IMR-90 (cell line): ENCODE results near the gene SMIM24. TPM values are rescaled to one million over a fixed set of nuclear protein-coding genes. Genes with fewer than 3 reads are reported as not detected.

Experiments used
- ATAC-seq: fragments of 200-7000 bp; cut with Tn5 transposase; 2 replicates; pipeline ENCODE4 v1.9.1; 2020; ENCODE audit warnings: low read depth, mild to moderate bottlenecking, moderate library complexity
- BruUV-seq: library from RNA; stranded (reverse); fragments of 400-500 nt; replicated peaks from 2 replicates; lab custom pipeline; 2021; lab: Mats Ljungman, UMichigan
- CTCF ChIA-PET: fragments of 300-600 bp; formaldehyde crosslinking; extraction: SDS; loops from one replicate; lab custom pipeline; 2021; ENCODE audit warnings: antibody characterized with exemption; lab: Yijun Ruan, JAX
- POLR2A ChIA-PET: fragments of 300-600 bp; sonication (Branson Sonifier 250); formaldehyde crosslinking; loops from one replicate; lab custom pipeline; 2022; ENCODE audit warnings: antibody characterized with exemption; ENCODE audit not compliant: unreplicated experiment; lab: Charles Lee
- DNase-seq: peaks from one replicate; pipeline ENCODE4 v3.0.0; 2013
- H2AFZ ChIP-seq: replicated peaks from 2 replicates; pipeline ENCODE3; 2013; ENCODE audit warnings: low read length, mild to moderate bottlenecking; ENCODE audit not compliant: poor library complexity
- H2AK5ac ChIP-seq: 2 replicates; pipeline ENCODE4 v1.6.1; 2013; ENCODE audit warnings: low read depth, low read length, inconsistent platforms
- H2AK9ac ChIP-seq: replicated peaks from 2 replicates; pipeline ENCODE3; 2013; ENCODE audit warnings: mild to moderate bottlenecking, low read depth, low read length, moderate library complexity; ENCODE audit not compliant: poor library complexity
- H2BK120ac ChIP-seq: 2 replicates; pipeline ENCODE4 v1.6.1; 2013; ENCODE audit warnings: low read depth, low read length, inconsistent platforms
- H2BK15ac ChIP-seq: 3 replicates; pipeline ENCODE4 v1.6.1; 2013; ENCODE audit warnings: low read depth, low read length, inconsistent platforms
- H2BK20ac ChIP-seq: 2 replicates; pipeline ENCODE4 v1.6.1; 2013; ENCODE audit warnings: low read depth, mild to moderate bottlenecking, inconsistent platforms, low read length, moderate library complexity
- H2BK5ac ChIP-seq: 2 replicates; pipeline ENCODE4 v1.6.1; 2013; ENCODE audit warnings: mild to moderate bottlenecking, low read depth, low read length, inconsistent platforms; ENCODE audit not compliant: poor library complexity, severe bottlenecking
- H3K14ac ChIP-seq: replicated peaks from 2 replicates; pipeline ENCODE4 v1.6.1; 2013; ENCODE audit warnings: low read depth, low read length, inconsistent platforms
- H3K18ac ChIP-seq: 2 replicates; pipeline ENCODE4 v1.6.1; 2013; ENCODE audit warnings: low read depth, low read length, control low read depth
- H3K23ac ChIP-seq: 2 replicates; pipeline ENCODE4 v1.6.1; 2013; ENCODE audit warnings: low read depth, low read length, inconsistent platforms
- H3K27ac ChIP-seq: 2 replicates; pipeline ENCODE4 v1.5.1; 2013; ENCODE audit warnings: mild to moderate bottlenecking, control low read depth, low read length; ENCODE audit not compliant: insufficient read depth
- H3K27me3 ChIP-seq: 2 replicates; pipeline ENCODE4 v1.6.1; 2013; ENCODE audit warnings: low read length; ENCODE audit not compliant: control insufficient read depth, insufficient read depth
- H3K36me3 ChIP-seq: 2 replicates; pipeline ENCODE4 v1.6.1; 2013; ENCODE audit warnings: low read length, mixed read lengths; ENCODE audit not compliant: control insufficient read depth, insufficient read depth
- H3K4ac ChIP-seq: 2 replicates; pipeline ENCODE4 v1.6.1; 2013; ENCODE audit warnings: low read depth, low read length, inconsistent platforms
- H3K4me1 ChIP-seq: 2 replicates; pipeline ENCODE4 v1.6.1; 2013; ENCODE audit warnings: low read length, mixed read lengths; ENCODE audit not compliant: control insufficient read depth, insufficient read depth
- H3K4me2 ChIP-seq: 2 replicates; pipeline ENCODE4 v1.6.1; 2013; ENCODE audit warnings: low read depth, mild to moderate bottlenecking, control low read depth, low read length, moderate library complexity
- H3K4me3 ChIP-seq: 2 replicates; pipeline ENCODE4 v1.5.1; 2013; ENCODE audit warnings: low read depth, mild to moderate bottlenecking, control low read depth, low read length, moderate library complexity; ENCODE audit not compliant: insufficient read depth
- H3K56ac ChIP-seq: 2 replicates; pipeline ENCODE4 v1.6.1; 2013; ENCODE audit warnings: low read length, inconsistent platforms; ENCODE audit not compliant: insufficient read depth; ENCODE audit errors: extremely low read depth
- H3K79me1 ChIP-seq, 2 experiments: 2 replicates each; pipeline ENCODE4 v1.6.1; 2013; ENCODE audit warnings: low read length in 2 of 2, inconsistent platforms in 1 of 2, low read depth in 1 of 2
- H3K9ac ChIP-seq: 2 replicates; pipeline ENCODE4 v1.6.1; 2013; ENCODE audit warnings: low read depth, low read length, control low read depth
- H3K9me1 ChIP-seq: 2 replicates; pipeline ENCODE4 v1.6.1; 2013; ENCODE audit warnings: low read length, inconsistent platforms; ENCODE audit not compliant: insufficient read depth
- H3K9me3 ChIP-seq: 2 replicates; pipeline ENCODE4 v1.6.1; 2013; ENCODE audit warnings: low read length; ENCODE audit not compliant: control insufficient read depth, insufficient read depth
- H4K20me1 ChIP-seq: 2 replicates; pipeline ENCODE4 v1.6.1; 2013; ENCODE audit warnings: low read length, inconsistent platforms; ENCODE audit not compliant: insufficient read depth
- H4K5ac ChIP-seq: 2 replicates; pipeline ENCODE4 v1.6.1; 2013; ENCODE audit warnings: mild to moderate bottlenecking, low read depth, low read length, control low read depth
- H4K8ac ChIP-seq, 2 experiments: 2 replicates each; pipeline ENCODE4 v1.6.1; 2013; ENCODE audit warnings: low read depth in 2 of 2, low read length in 2 of 2, control low read depth in 1 of 2, inconsistent platforms in 1 of 2
- H4K91ac ChIP-seq: 2 replicates; pipeline ENCODE4 v1.6.1; 2013; ENCODE audit warnings: low read depth, low read length, inconsistent platforms; ENCODE audit not compliant: insufficient read depth
- CHD1 ChIP-seq: IDR thresholded peaks from 2 replicates; pipeline ENCODE4 v1.6.1; 2012; ENCODE audit warnings: low read depth, low read length, improper control_type of control experiment
- ELK1 ChIP-seq: fragments of 150-350 bp; IDR thresholded peaks from 2 replicates; pipeline ENCODE4 v1.6.1; 2016; ENCODE audit warnings: low read depth, mild to moderate bottlenecking, low read length, moderate library complexity, borderline replicate concordance
- FOS ChIP-seq: fragments of 150-350 bp; IDR thresholded peaks from 2 replicates; pipeline ENCODE4 v1.6.1; 2016; ENCODE audit warnings: low read depth, low read length
- MAFK ChIP-seq: IDR thresholded peaks from 2 replicates; pipeline ENCODE4 v1.6.1; 2012; ENCODE audit warnings: low read depth, low read length, improper control_type of control experiment
- MAZ ChIP-seq: IDR thresholded peaks from 2 replicates; pipeline ENCODE4 v1.6.1; 2012; ENCODE audit warnings: low read depth, mild to moderate bottlenecking, low read length, improper control_type of control experiment, moderate library complexity, borderline replicate concordance
- MXI1 ChIP-seq: IDR thresholded peaks from 2 replicates; pipeline ENCODE4 v1.6.1; 2012; ENCODE audit warnings: low read depth, mild to moderate bottlenecking, low read length, moderate library complexity, borderline replicate concordance
- NFE2L2 ChIP-seq: fragments of 150-350 bp; IDR thresholded peaks from 2 replicates; pipeline ENCODE4 v1.6.1; 2016; ENCODE audit warnings: low read depth, mild to moderate bottlenecking, low read length
- POLR2A ChIP-seq: IDR thresholded peaks from 2 replicates; pipeline ENCODE4 v1.6.1; 2012; ENCODE audit warnings: mild to moderate bottlenecking, low read depth, low read length
- RAD21 ChIP-seq: IDR thresholded peaks from 2 replicates; pipeline ENCODE4 v1.6.1; 2012; ENCODE audit warnings: low read length, improper control_type of control experiment
- RCOR1 ChIP-seq: IDR thresholded peaks from 2 replicates; pipeline ENCODE4 v1.6.1; 2012; ENCODE audit warnings: mild to moderate bottlenecking, low read length, improper control_type of control experiment; ENCODE audit not compliant: insufficient replicate concordance
- RFX5 ChIP-seq: IDR thresholded peaks from 2 replicates; pipeline ENCODE4 v1.8.0; 2012; ENCODE audit warnings: low read depth, mild to moderate bottlenecking, low read length, moderate library complexity
- SMC3 ChIP-seq: fragments of 150-350 bp; IDR thresholded peaks from 2 replicates; pipeline ENCODE4 v1.6.1; 2016; ENCODE audit warnings: low read depth, mild to moderate bottlenecking, antibody characterized with exemption, low read length, moderate library complexity
- USF2 ChIP-seq: fragments of 150-350 bp; IDR thresholded peaks from 2 replicates; pipeline ENCODE4 v1.6.1; 2017; ENCODE audit warnings: mild to moderate bottlenecking, antibody characterized with exemption, low read length, low read depth
- WGBS, 2 experiments: methylation state at CpG; one replicate each; pipeline versions ENCODE4 v1.1.5 to v1.1.7; 2013; ENCODE audit warnings: missing lambda C conversion rate in 2 of 2; ENCODE audit not compliant: insufficient read length in 1 of 2; ENCODE audit errors: extremely low coverage in 2 of 2; 5-methylcytosine and 5-hydroxymethylcytosine counted together
- dilution Hi-C: fragments of 300-500 bp; cut with HindIII; formaldehyde crosslinking; loops from one replicate; pipeline ENCODE4 v1.14.3; 2018; ENCODE audit warnings: low sequenced_read_pairs; ENCODE audit not compliant: unreplicated experiment
- in situ Hi-C: fragments of 300-500 bp; cut with MboI; formaldehyde crosslinking; loops from 3 replicates; pipeline ENCODE4 v1.14.3; 2019; ENCODE audit warnings: low sequenced_read_pairs, inconsistent platforms, mixed read lengths
- intact Hi-C: fragments of 100-400 bp; cut with micrococcal nuclease; formaldehyde crosslinking; loops from 2 replicates; pipeline ENCODE4 v1.10.0; 2022
- polyA plus RNA-seq, 3 experiments: library from polyadenylated mRNA; depleted of rRNA; stranded (reverse); fragments of >200 nt; gene quantifications; 2 replicates each; pipeline ENCODE4 v1.2.3, GENCODE V29; 2012; ENCODE audit warnings: low replicate concordance in 1 of 3
- total RNA-seq: library from RNA; depleted of rRNA; stranded (reverse); fragments of >200 nt; gene quantifications from 2 replicates; pipeline ENCODE4 v1.2.3, GENCODE V29; 2012
- TF ChIP-seq, protein P1 (sequence below): conservative IDR thresholded peaks from 2 replicates; pipeline ENCODE4 v1.5.1; 2012; ENCODE audit warnings: mild to moderate bottlenecking, low read depth, low read length, improper control_type of control experiment

Gene SMIM24
- total and polyA plus RNA-seq, 2 of the 4 experiments (the other 2 are of a cell fraction): not detected

- H2BK15ac ChIP-seq: no peak overlapping the region
- H3K79me1 ChIP-seq: peaks cover 38 to 74% of the 10 kb centered on the region in 2 experiments
- peaks cover 10% of the 10 kb centered on the region for H3K9me1 ChIP-seq
- no peak overlapping the region for H2BK20ac ChIP-seq
- ATAC-seq: no peak
- H4K8ac ChIP-seq: no peak overlapping the region; a peak in 1 of 4 replicates
- no peak overlapping the region for H2AFZ ChIP-seq
- H3K4me2 ChIP-seq: no peak overlapping the region
- peaks cover 53% of the 10 kb centered on the region for H3K36me3 ChIP-seq
- no peak overlapping the region for H3K14ac ChIP-seq
- H3K4ac ChIP-seq: no peak overlapping the region
- WGBS, 2 experiments: 96% methylated on average over 9 of the region's 15 CpGs; no CpG with 5 or more reads in 1 of the 2 experiments
- no peak overlapping the region for H3K9ac ChIP-seq
- H3K27me3 ChIP-seq: no peaks in the 10 kb centered on the region
- POLR2A ChIA-PET: no interaction called here
- dilution Hi-C loops (no loop called here), in situ Hi-C loops (no loop called here), intact Hi-C loops (no loop called here)
- no peak overlapping the region for H3K18ac ChIP-seq
- no peak overlapping the region for H3K27ac ChIP-seq
- TF ChIP-seq, protein P1, sequence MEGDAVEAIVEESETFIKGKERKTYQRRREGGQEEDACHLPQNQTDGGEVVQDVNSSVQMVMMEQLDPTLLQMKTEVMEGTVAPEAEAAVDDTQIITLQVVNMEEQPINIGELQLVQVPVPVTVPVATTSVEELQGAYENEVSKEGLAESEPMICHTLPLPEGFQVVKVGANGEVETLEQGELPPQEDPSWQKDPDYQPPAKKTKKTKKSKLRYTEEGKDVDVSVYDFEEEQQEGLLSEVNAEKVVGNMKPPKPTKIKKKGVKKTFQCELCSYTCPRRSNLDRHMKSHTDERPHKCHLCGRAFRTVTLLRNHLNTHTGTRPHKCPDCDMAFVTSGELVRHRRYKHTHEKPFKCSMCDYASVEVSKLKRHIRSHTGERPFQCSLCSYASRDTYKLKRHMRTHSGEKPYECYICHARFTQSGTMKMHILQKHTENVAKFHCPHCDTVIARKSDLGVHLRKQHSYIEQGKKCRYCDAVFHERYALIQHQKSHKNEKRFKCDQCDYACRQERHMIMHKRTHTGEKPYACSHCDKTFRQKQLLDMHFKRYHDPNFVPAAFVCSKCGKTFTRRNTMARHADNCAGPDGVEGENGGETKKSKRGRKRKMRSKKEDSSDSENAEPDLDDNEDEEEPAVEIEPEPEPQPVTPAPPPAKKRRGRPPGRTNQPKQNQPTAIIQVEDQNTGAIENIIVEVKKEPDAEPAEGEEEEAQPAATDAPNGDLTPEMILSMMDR: no peak
- TF ChIP-seq MXI1: no peak
- TF ChIP-seq FOS: no peak
- no peak for TF ChIP-seq POLR2A
- TF ChIP-seq NFE2L2: no peak
- TF ChIP-seq MAZ: no peak
- TF ChIP-seq MAFK: no peak
- TF ChIP-seq SMC3: no peak
- no peak for TF ChIP-seq ELK1
- TF ChIP-seq USF2: no peak
- no peak for TF ChIP-seq RCOR1
- TF ChIP-seq RAD21: no peak
- no peak for TF ChIP-seq RFX5
- no peak for TF ChIP-seq CHD1
- DNase-seq: no peak
- H4K20me1 ChIP-seq: peaks cover 57% of the 10 kb centered on the region
- no peak overlapping the region for H3K23ac ChIP-seq
- peaks cover 27% of the 10 kb centered on the region for H3K4me1 ChIP-seq
- CTCF ChIA-PET: interaction anchor here (0.5 kb wide), 1 partner anchor 31 kb away, joined by 3 read pairs; no protein-coding TSS in a partner anchor
- H3K4me3 ChIP-seq: no peak overlapping the region
- H4K91ac ChIP-seq: no peak overlapping the region
- no peak overlapping the region for H2AK9ac ChIP-seq
- peak overlapping the region; percentile 27 for H2AK5ac ChIP-seq
- H3K56ac ChIP-seq: no peak overlapping the region
- H4K5ac ChIP-seq: no peak overlapping the region
- H2BK120ac ChIP-seq: no peak overlapping the region
- no peaks in the 10 kb centered on the region for H3K9me3 ChIP-seq
- no TSS peak for BruUV-seq
- no peak overlapping the region for H2BK5ac ChIP-seq
These were observed 25.5 kb downstream of the SMIM24 start for GRCh38 chr19:3454656-3455392.
